CD14-positive monocyte (primary cell): Measurements from ENCODE around the gene LDLRAD4. TPM values are rescaled to one million over a fixed set of nuclear protein-coding genes. Genes with fewer than 3 reads are reported as not detected.

Experiments used
- DNase-seq, 3 donors: peaks; one replicate each; pipeline ENCODE4 v3.0.0-alpha.2; 2011 to 2022
- H2AFZ ChIP-seq: 2 replicates; pipeline ENCODE4 v1.6.0; 2012; ENCODE audit warnings: mild to moderate bottlenecking, low read depth, low read length, inconsistent platforms; ENCODE audit not compliant: insufficient read depth, poor library complexity, severe bottlenecking
- H3K27ac ChIP-seq, 2 donors: 1 replicate in 1 of 2; 2 replicates in 1 of 2; pipeline ENCODE4 v1.5.1; 2012 to 2013; ENCODE audit warnings: low read length in 2 of 2, control low read depth in 1 of 2, inconsistent platforms in 1 of 2, low read depth in 1 of 2, mild to moderate bottlenecking in 1 of 2
- H3K27me3 ChIP-seq, 2 donors: one replicate each; pipeline versions ENCODE4 v1.6.0 to v1.6.1; 2011 to 2013; ENCODE audit warnings: low read length in 2 of 2; ENCODE audit not compliant: control insufficient read depth in 2 of 2, insufficient read depth in 2 of 2
- H3K36me3 ChIP-seq, 2 donors: replicated peaks in 1 of 2; 1 replicate in 1 of 2; 2 replicates in 1 of 2; pipeline versions ENCODE4 v1.5.1 to v1.6.1; 2012 to 2013; ENCODE audit warnings: low read length in 2 of 2, control low read depth in 1 of 2, inconsistent platforms in 1 of 2, mild to moderate bottlenecking in 1 of 2; ENCODE audit not compliant: insufficient read depth in 2 of 2, control insufficient read depth in 1 of 2
- H3K4me1 ChIP-seq, 2 donors: 1 replicate in 1 of 2; 2 replicates in 1 of 2; pipeline versions ENCODE4 v1.5.1 to v1.6.1; 2012 to 2013; ENCODE audit warnings: low read length in 2 of 2, control low read depth in 1 of 2, inconsistent platforms in 1 of 2, mild to moderate bottlenecking in 1 of 2, moderate library complexity in 1 of 2; ENCODE audit not compliant: insufficient read depth in 2 of 2, control insufficient read depth in 1 of 2
- H3K4me2 ChIP-seq: replicated peaks from 2 replicates; pipeline ENCODE3; 2012; ENCODE audit warnings: low read length, moderate library complexity, mild to moderate bottlenecking; ENCODE audit not compliant: poor library complexity, severe bottlenecking; ENCODE audit errors: extremely low read depth
- H3K4me3 ChIP-seq, 3 experiments: fragments of 200-600 bp in 1 of 3; sonication (generic) in 1 of 3; replicated peaks in 1 of 3; 1 replicate in 2 of 3; 2 replicates in 1 of 3; pipeline ENCODE4 v1.5.1; 2011 to 2013; ENCODE audit warnings: low read length in 3 of 3, mild to moderate bottlenecking in 3 of 3, control low read depth in 2 of 3, low read depth in 2 of 3, inconsistent platforms in 1 of 3, moderate library complexity in 1 of 3
- H3K79me2 ChIP-seq: 2 replicates; pipeline ENCODE4 v1.6.0; 2012; ENCODE audit warnings: mild to moderate bottlenecking, control low read depth, inconsistent platforms, low read length, moderate library complexity; ENCODE audit not compliant: insufficient read depth
- H3K9ac ChIP-seq: 2 replicates; pipeline ENCODE4 v1.6.0; 2017; ENCODE audit warnings: low read length, mild to moderate bottlenecking; ENCODE audit not compliant: insufficient read depth, poor library complexity, severe bottlenecking
- H3K9me3 ChIP-seq, 2 donors: replicated peaks in 1 of 2; 1 replicate in 1 of 2; 2 replicates in 1 of 2; pipeline versions ENCODE4 v1.5.1 to v1.6.1; 2012 to 2013; ENCODE audit warnings: low read length in 2 of 2, control low read depth in 1 of 2; ENCODE audit not compliant: control insufficient read depth in 1 of 2, insufficient read depth in 1 of 2
- H4K20me1 ChIP-seq: 2 replicates; pipeline ENCODE4 v1.6.0; 2012; ENCODE audit warnings: mild to moderate bottlenecking, low read length, control low read depth, moderate library complexity; ENCODE audit not compliant: insufficient read depth
- H3K27ac Mint-ChIP-seq, 7 donors: one replicate each; pipeline ENCODE4 v1.8.0; 2020; ENCODE audit warnings: mild to moderate bottlenecking in 7 of 7, mixed read lengths in 7 of 7, moderate library complexity in 6 of 7, inconsistent platforms in 2 of 7
- H3K27me3 Mint-ChIP-seq, 3 donors: one replicate each; pipeline ENCODE4 v1.8.0; 2021 to 2022; ENCODE audit warnings: low read depth in 3 of 3, mild to moderate bottlenecking in 3 of 3, mixed read lengths in 3 of 3, moderate library complexity in 3 of 3, inconsistent platforms in 1 of 3
- H3K36me3 Mint-ChIP-seq, 2 donors: one replicate each; pipeline ENCODE4 v1.8.0; 2020; ENCODE audit warnings: mixed read lengths in 2 of 2, inconsistent platforms in 1 of 2, mild to moderate bottlenecking in 1 of 2
- H3K4me1 Mint-ChIP-seq: one replicate; pipeline ENCODE4 v1.8.0; 2020; ENCODE audit warnings: mild to moderate bottlenecking, mixed read lengths
- H3K4me3 Mint-ChIP-seq, 2 donors: one replicate each; pipeline ENCODE4 v1.8.0; 2020; ENCODE audit warnings: mild to moderate bottlenecking in 2 of 2, mixed read lengths in 2 of 2, moderate library complexity in 1 of 2
- H3K9me3 Mint-ChIP-seq, 7 donors: one replicate each; pipeline ENCODE4 v1.8.0; 2020 to 2022; ENCODE audit warnings: mixed read lengths in 7 of 7, mild to moderate bottlenecking in 6 of 7, moderate library complexity in 6 of 7, inconsistent platforms in 2 of 7
- CTCF ChIP-seq: fragments of 200-600 bp; IDR thresholded peaks from one replicate; pipeline ENCODE4 v1.8.0; 2022; ENCODE audit warnings: antibody characterized with exemption, mild to moderate bottlenecking
- whole genome bisulfite sequencing: methylation state at CpG from one replicate; pipeline ENCODE4 v1.1.5; 2013; ENCODE audit warnings: missing lambda C conversion rate; ENCODE audit not compliant: insufficient coverage; 5-methylcytosine and 5-hydroxymethylcytosine counted together
- intact Hi-C, 2 donors: fragments of 100-400 bp; cut with micrococcal nuclease; formaldehyde crosslinking; loops; one replicate each; pipeline versions ENCODE4 v1.15.0 to v1.15.1; 2023
- polyA plus RNA-seq, 3 donors: library from polyadenylated mRNA; depleted of rRNA in 1 of 3; unstranded in 2 of 3; stranded (reverse) in 1 of 3; fragments of 300-500 nt in 2 of 3; fragments of >200 nt in 1 of 3; fragmentation: Illumina TruSeq in 2 of 3; gene quantifications; 1 replicate in 2 of 3; 2 replicates in 1 of 3; pipeline ENCODE4 v1.2.3, GENCODE V29; 2012 to 2021

Gene LDLRAD4
- polyA plus RNA-seq, 3 donors: 13.5 to 15.4 (median 13.8) TPM

- H3K4me1 Mint-ChIP-seq: peaks cover 64% of the 10 kb centered on the region
- peak overlapping the region; percentile 32 for H3K4me2 ChIP-seq
- H3K4me3 ChIP-seq: peak overlapping the region in 1 of 3 experiments; percentile 6
- H2AFZ ChIP-seq: no peak overlapping the region
- no peaks in the 10 kb centered on the region for H3K36me3 ChIP-seq
- no peaks in the 10 kb centered on the region for H3K9me3 ChIP-seq
- H3K27me3 ChIP-seq: no peaks in the 10 kb centered on the region
- WGBS: 0% methylated on average over 3 of the region's 3 CpGs
- peak overlapping the region; percentile 47 for H3K9ac ChIP-seq
- peaks cover 12 to 23% of the 10 kb centered on the region in 2 donors for H3K36me3 Mint-ChIP-seq
- H3K27ac ChIP-seq: peak overlapping the region; percentile 85 to 92
- peak; percentile 72 to 77 (median 74) for DNase-seq
- no peaks in the 10 kb centered on the region for H4K20me1 ChIP-seq
- peak overlapping the region; percentile 96 to 99 (median 98) for H3K27ac Mint-ChIP-seq
- peak overlapping the region; percentile 54 to 79 for H3K4me3 Mint-ChIP-seq
- peaks cover 0 to 2% (median 0%) of the 10 kb centered on the region in 7 donors for H3K9me3 Mint-ChIP-seq
- H3K27me3 Mint-ChIP-seq: peaks cover 2% of the 10 kb centered on the region in 3 donors
- H3K79me2 ChIP-seq: peaks cover 22% of the 10 kb centered on the region
- intact Hi-C loops: loop anchor here in 1 of 2 donors (10.0 kb wide), 1 partner anchor 365 kb away; the partner anchor contains the start of gene LDLRAD4
- TF ChIP-seq CTCF: no peak
- peaks cover 63 to 64% of the 10 kb centered on the region in 2 donors for H3K4me1 ChIP-seq
Measured at GRCh38 chr18:13579874-13580273, 361.3 kb downstream of the LDLRAD4 start.

- Mint-ChIP-seq H3K27ac (peak overlapping the region; percentile 96 to 99 (median 98)), H3K36me3 (peaks cover 12 to 23% of the 10 kb centered on the region in 2 donors), H3K4me1 (peaks cover 68% of the 10 kb centered on the region), H3K9me3 (peaks cover 0 to 2% (median 0%) of the 10 kb centered on the region in 7 donors), H3K4me3 (no peak overlapping the region), H3K27me3 (peaks cover 2% of the 10 kb centered on the region in 3 donors)
- peaks cover 68 to 69% of the 10 kb centered on the region in 2 donors for H3K4me1 ChIP-seq
- H3K9me3 ChIP-seq: no peaks in the 10 kb centered on the region
- H2AFZ ChIP-seq: no peak overlapping the region
- no peak for DNase-seq
- intact Hi-C loops: no loop called here
- no peaks in the 10 kb centered on the region for H3K27me3 ChIP-seq
- H3K36me3 ChIP-seq: no peaks in the 10 kb centered on the region
- H4K20me1 ChIP-seq: no peaks in the 10 kb centered on the region
- H3K4me3 ChIP-seq: no peak overlapping the region
- peaks cover 22% of the 10 kb centered on the region for H3K79me2 ChIP-seq
- WGBS: 81% methylated on average over 7 of the region's 7 CpGs
- H3K9ac ChIP-seq: peak overlapping the region; percentile 47
- H3K27ac ChIP-seq: peak overlapping the region; percentile 85 to 92
- no peak for TF ChIP-seq CTCF
- peak overlapping the region; percentile 32 for H3K4me2 ChIP-seq
Measured at GRCh38 chr18:13580351-13580750, 361.8 kb downstream of the LDLRAD4 start.
